OCI-LY3 (cell line): ENCODE measurements around the gene ANKS1B.
A peak's percentile ranks its signal among the peaks of the same experiment; 100 is the strongest.

ENCODE experiments used
- EZH2phosphoT487 ChIP-seq: fragments of 200-600 bp; shearing (Covaris generic); IDR thresholded peaks from 2 replicates; pipeline ENCODE4 v1.6.1; 2018; ENCODE audit warnings: antibody characterized with exemption, mixed run types, low read depth
- TF ChIP-seq, protein P1 (sequence below): fragments of 200-600, 300-600 bp; sonication (generic); IDR thresholded peaks from 2 replicates; pipeline ENCODE4 v1.5.1; 2014; ENCODE audit warnings: antibody characterized with exemption, low read length, low read depth

DNA sequence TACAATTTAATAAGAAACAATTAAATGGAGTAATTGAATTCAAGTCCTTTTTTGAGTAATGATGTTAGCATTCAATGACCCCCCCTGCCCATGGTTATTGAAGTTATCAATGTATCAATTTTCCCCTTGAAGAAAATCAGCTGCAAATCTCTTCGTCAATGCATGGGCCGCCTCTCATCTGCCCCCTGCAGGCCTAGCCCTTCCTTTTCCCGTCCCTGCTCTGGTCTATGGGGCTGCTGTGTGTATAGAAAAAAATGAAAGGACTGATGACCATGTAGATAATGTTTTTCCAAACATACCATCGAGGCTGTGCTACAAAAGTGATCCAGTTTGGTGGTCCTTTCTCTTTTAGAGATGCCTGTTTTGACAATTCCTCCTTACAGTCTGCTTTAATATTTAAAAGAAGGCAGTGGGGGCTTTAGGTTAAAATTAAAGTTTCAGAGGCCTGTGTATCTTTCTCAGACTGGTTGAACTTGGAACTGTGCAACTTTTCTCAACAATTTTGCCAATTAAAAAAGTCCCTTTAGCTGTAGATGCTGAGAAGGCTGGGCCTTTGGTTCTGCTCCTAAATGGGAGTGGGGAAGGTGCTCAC lies 1241.3 kb downstream of the ANKS1B start:
- TF ChIP-seq, protein P1, sequence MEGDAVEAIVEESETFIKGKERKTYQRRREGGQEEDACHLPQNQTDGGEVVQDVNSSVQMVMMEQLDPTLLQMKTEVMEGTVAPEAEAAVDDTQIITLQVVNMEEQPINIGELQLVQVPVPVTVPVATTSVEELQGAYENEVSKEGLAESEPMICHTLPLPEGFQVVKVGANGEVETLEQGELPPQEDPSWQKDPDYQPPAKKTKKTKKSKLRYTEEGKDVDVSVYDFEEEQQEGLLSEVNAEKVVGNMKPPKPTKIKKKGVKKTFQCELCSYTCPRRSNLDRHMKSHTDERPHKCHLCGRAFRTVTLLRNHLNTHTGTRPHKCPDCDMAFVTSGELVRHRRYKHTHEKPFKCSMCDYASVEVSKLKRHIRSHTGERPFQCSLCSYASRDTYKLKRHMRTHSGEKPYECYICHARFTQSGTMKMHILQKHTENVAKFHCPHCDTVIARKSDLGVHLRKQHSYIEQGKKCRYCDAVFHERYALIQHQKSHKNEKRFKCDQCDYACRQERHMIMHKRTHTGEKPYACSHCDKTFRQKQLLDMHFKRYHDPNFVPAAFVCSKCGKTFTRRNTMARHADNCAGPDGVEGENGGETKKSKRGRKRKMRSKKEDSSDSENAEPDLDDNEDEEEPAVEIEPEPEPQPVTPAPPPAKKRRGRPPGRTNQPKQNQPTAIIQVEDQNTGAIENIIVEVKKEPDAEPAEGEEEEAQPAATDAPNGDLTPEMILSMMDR = peak; percentile 82
- no peak for TF ChIP-seq EZH2phosphoT487
